Ishikawa (cell line): Measurements from ENCODE around the gene IL17REL.

Experiments
- CREB1 ChIP-seq: IDR thresholded peaks from 2 replicates; pipeline ENCODE4 v1.6.1; 2012; ENCODE audit warnings: low read depth
- EGR1 ChIP-seq: IDR thresholded peaks from 2 replicates; pipeline ENCODE4 v1.6.1; 2012
- EP300 ChIP-seq: IDR thresholded peaks from 2 replicates; pipeline ENCODE4 v1.6.1; 2012; ENCODE audit warnings: borderline replicate concordance
- TAF1 ChIP-seq: IDR thresholded peaks from 2 replicates; pipeline ENCODE4 v1.6.1; 2012; ENCODE audit warnings: low read depth, mild to moderate bottlenecking
- TEAD4 ChIP-seq: IDR thresholded peaks from 2 replicates; pipeline ENCODE4 v1.6.1; 2012
- YY1 ChIP-seq: IDR thresholded peaks from 2 replicates; pipeline ENCODE4 v1.6.1; 2012; ENCODE audit warnings: low read depth
- ZBTB7A ChIP-seq: IDR thresholded peaks from 2 replicates; pipeline ENCODE4 v1.6.1; 2012; ENCODE audit warnings: low read depth

DNA sequence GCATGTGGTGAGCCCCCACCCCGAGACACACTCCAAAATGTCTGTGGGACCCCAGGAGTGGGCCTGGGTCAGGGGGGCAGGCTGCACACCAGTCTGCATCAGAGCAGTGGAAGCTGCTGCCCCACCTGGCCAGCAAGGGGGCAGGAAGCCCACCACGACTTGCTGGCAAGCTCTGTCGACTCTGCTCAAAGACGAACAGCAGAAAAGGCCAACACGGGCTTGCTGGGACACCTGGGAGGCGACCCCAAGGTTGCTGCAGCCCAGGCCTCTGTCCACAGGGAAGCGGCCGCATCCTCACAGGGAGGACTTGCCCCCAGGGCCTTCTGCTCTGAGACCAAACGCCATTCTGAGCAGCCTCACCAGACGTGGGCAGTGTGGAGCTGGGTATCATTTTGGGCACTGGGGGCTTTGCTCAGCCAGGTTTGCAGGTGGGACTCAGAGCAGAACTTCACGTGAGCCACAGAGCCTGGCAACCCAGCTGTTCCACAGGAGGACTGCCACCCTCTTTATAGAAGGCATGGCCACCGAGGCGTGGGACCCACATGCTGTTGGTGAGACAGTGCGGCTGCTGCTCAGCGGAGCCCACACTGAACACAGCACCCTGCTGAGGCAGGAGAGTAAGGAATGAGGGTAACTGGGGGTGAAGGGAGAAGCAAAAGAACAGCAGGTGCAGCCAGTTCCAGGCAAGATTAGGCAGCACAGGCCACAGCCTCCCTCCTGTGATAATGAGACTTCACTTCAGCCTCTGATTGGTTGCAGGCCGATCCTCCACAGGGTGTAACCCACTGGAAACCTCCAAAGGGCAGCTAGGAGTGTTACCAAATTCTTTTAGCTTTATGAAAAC, 11.0 kb downstream of the IL17REL start:
- no peak for TF ChIP-seq ZBTB7A
- TF ChIP-seq EGR1, result no peak
- no peak for TF ChIP-seq CREB1
- no peak for TF ChIP-seq EP300
- TF ChIP-seq YY1, result no peak
- no peak for TF ChIP-seq TEAD4
- no peak for TF ChIP-seq TAF1
